Measurements from ENCODE around the gene STAG1. TPM values are rescaled to one million over a fixed set of nuclear protein-coding genes. Genes with fewer than 3 reads are reported as not detected.
A peak's percentile ranks its signal among the peaks of the same experiment; 100 is the strongest.
"Not testable (repeated sequence)": the region's sequence is repeated elsewhere in the genome, so short reads cannot be mapped to it uniquely, and the experiment has no call there.

STAG1 gene
- total RNA-seq, 1 experiment from 2014 or later = 50.6 TPM

DNA sequence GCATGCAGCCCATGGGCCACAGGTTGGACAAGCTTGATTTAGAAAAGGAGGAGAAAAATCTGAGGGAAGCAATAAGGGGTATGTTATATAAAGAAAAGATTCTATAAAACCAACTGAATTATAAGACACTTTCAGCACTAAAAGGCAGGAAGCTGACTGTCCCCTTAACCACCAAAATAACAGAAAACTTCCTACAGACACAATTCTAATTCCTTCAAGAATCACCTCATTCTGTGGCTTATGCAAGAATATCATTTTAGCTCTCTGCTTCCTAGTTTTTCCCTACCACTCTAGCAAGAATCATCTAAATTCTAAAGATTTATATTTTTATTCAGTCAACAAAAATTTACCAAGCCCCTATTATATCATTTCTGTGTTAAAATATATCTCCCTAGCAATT, 6.3 kb downstream of the STAG1 start:
- no peak for DNase-seq (ENCODE audit: low spot score)

DNA sequence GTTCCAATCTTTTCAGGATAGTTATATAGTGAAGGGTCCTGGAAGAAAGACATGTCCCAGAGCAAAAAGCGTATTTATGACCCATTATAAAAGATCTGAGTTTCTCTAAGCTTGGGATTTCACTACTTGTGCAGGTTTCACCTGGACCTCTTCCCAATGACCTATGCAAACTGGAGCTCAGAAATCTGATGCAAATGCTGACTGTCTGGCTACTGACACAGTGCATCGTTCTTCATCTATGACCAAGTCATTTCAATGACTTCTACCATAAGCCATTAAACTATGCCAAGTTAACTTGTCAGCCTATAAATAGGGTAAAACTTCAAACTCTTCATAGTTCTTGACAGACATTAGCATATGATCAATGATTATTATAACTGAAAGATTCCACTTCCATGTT, 11.1 kb downstream of the STAG1 start:
- DNase-seq (ENCODE audit: low spot score) = no peak

DNA sequence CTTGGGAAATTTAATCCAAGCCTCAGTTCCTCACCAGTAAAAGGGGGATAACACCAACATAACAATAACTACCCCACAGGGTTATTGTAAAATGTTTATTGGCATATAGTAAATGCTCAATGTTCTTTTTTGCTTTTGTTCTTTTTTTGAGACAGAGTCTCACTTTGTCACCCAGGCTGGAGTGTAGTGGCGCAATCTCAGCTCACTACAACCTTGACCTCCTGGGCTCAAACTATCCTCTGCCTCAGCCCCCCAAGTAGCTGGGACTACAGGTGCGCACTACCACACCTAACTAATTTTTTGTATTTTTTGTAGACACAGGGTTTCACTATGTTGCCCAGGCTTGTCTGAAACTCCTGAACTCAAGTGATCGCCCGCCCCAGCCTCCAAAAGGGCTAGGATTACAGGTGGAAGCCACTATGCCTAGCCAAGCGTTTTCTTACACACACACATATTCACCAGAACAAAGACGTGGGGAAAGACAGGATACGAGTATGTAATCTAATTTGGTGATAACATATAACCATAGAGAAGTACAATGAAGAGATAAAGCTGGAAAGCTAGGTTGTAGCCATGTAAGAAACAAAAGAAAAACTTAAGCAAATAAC, 11.7 kb downstream of the STAG1 start:
- DNase-seq (ENCODE audit: low spot score) = no peak

DNA sequence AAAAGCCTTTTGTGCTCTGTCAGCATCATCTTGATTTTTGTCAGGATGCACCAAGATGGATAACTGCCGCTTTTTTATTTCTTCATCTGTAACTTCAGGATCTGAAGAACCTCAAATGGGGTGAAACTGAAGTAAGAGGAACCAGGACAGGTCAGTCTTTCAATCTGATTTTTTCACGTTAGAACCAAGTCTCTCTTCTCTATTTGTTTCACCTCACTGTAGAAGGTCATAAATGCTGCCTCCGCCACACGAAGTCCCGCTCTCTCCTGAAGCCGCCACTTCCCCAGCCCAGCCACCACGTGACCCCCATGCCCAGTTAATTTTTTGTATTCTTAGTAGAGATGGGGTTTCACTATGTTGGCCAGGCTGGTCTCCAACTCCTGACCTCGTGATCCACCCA, 15.2 kb downstream of the STAG1 start:
- DNase-seq (ENCODE audit: low spot score) = not testable (repeated sequence)

DNA sequence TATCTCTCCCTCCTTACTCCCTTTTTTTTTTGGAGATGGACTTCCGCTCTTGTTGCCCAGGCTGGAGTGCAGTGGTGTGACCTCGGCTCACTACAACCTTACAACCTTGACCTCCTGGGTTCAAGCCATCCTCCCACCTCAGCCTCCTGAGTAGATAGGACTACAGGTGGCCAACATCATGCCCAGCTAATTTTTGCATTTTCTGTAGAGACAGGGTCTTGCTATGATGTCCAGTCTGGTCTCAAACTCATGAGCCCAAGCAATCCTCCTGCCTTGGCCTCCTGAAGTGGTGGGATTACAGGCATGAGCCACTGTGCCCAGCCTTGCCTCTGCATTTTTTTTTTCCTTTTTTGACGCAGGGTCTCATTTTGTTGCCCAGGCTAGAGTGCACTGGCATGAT, 17.1 kb downstream of the STAG1 start:
- no peak for DNase-seq (ENCODE audit: low spot score)

DNA sequence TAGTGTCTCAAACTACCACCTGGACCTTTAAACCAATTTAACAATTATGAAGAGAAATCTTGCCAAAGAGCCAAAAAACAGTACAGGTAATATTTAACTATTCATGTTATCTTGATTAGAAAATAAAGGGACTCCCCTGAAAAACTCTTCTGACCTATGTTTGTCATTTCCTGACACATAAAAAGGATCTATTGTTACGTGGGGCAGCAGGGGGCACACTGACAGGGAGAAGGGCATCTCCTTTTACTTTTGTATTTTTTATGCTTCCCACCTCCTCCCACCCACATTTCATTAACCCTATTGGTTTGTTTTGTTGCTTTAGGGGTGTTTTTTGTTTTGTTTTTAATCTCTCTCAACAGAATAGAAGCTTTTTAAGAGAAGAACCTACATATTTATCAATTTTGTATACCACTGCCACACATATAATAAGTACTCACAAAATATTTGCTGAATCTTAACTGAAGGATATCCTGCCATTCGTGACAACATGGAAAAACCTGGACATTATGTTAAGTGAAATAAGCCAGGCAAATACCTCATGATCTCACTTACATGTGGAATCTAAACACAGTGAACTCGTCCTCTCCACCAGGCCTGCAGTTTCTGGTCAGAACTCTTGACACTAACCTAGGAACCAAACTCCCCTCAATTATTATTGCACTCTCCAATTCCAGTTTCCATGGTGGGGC, 17.7 kb downstream of the STAG1 start:
- no peak for DNase-seq (ENCODE audit: low spot score)

DNA sequence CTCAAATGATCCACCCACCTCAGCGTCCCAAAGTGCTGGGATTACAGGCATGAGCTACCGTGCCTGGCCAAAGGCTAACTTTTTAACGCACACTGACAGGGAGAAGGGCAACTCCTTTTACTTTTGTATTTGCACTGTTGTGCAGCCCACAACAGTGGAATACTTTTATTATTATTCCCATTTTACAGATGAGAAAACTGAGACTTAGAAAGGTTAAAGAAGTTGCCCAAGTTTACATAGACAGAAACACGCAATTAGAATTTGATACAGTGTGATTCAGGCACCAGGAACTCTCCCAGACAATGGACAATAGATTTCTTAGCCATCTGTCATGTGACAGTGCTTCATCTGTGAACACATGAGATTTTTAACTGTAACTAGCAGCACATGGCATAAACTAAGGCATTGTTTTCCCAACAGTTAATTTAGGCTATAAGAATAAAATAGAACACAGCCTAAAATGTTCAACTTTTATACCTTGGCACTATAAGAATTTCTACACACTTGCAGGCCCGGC, 18.8 kb downstream of the STAG1 start:
- DNase-seq (ENCODE audit: low spot score) = no peak

DNA sequence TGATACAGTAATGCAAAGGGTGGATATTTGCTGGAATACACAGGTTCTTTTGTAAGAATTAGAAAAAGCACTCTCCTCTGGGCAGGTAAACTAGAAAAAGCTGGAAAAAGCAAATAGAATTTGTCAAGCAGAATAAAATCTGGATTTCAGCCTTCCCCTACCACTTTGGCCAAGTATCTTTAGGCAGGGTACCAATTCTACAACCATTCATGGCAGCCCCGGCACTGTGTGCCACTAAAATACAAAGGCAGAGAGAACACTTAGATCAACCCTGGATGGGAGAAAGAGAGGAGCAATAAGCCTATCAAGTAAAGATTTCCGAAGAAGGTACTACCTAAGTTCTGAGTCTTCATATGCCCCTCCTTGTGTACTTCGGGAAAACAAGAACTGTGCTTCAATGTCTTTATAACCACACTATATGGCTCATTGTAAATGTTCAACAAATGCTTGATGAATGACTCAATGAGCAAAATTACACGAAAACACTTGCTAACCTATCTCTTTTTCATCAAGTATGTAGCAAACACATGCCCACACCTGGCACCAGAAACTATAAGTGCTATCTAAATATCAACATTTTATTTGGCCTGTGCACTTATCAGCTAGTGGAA, 20.8 kb downstream of the STAG1 start:
- DNase-seq (ENCODE audit: low spot score) = no peak

DNA sequence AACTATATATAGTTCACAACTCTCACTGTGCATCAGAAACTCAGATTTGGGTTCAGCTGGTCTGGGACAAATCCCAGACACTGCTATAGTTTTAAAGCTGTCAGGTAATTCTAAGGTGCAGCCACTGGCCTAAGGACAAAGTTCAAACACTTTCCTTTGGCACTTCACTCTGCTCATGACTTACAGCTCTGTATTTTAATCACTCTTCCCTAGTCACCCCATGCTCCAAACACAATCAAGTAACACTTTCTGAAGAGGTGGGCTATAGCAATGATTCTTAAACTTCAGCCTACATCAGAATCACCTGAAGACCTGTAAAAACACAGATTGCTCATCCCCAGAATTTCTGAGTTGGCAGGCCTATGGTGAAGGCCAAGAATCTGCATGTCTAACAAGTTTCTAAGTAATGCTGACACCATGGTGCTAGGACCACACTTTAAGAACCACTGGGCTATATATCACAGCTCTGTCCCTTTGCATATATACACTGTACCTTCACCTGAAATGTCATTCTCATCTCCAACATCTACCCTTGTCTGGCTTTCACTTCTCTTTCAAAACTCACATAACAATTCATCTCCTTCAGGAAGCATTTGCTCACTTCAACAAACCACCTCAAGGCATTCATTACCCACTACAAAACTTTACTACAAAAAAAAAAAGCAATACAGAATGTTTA, 21.4 kb downstream of the STAG1 start:
- DNase-seq (ENCODE audit: low spot score) = no peak

DNA sequence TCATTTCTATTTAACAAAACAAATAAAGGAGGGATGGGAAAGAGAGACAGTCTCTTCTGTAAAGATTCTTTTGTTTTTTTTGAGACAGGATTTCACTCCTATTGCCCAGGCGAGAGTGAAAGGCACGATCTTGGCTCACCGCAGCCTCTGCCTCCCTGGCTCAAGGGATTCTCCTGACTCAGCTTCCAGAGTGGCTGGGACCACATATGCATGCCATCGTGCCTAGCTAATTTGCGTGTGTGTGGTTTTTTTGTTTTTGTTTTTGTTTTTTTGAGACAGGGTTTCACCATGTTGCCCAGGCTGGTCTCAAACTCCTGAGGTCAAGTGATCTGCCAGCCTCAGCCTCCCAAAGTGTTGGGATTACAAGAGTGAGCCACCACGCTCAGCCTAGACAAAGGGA, 23.3 kb downstream of the STAG1 start:
- DNase-seq (ENCODE audit: low spot score) = peak; percentile 14

DNA sequence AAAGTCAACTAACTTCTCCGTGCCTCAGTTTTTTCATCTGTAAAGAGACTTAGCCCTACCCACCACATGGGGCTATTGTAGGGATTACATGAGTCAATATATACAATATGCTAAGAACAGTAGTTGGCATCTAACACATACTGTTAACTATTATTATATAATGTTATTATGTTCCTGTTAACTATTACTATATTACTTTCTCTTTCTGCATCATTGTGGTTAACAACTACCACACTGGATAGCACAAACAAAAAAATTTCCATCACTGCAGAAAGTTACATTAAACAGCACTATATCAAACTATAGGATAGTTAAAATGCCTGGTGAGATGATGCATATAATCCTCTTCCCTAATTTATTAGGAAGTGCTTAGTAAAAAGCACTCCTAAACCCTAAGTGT, 23.7 kb downstream of the STAG1 start:
- no peak for DNase-seq (ENCODE audit: low spot score)

DNA sequence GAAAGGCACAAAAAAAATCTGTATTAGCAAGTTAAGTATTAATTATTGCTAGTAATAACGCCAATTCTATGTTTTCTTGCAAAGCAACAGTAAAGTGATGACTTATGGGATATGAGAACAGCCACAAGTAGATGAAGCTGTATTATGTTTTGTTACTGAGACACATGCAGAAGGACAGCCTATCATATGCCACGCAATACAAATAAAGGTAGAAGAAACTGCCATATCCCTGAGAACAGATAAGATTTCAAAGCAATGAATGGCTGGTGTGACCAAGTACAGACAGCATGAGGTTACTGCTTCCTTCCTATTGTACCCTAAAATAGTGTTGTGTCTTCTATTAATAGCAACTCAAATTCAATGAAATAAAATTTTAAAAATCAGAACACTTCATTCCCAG, 26.7 kb downstream of the STAG1 start:
- no peak for DNase-seq (ENCODE audit: low spot score)

DNA sequence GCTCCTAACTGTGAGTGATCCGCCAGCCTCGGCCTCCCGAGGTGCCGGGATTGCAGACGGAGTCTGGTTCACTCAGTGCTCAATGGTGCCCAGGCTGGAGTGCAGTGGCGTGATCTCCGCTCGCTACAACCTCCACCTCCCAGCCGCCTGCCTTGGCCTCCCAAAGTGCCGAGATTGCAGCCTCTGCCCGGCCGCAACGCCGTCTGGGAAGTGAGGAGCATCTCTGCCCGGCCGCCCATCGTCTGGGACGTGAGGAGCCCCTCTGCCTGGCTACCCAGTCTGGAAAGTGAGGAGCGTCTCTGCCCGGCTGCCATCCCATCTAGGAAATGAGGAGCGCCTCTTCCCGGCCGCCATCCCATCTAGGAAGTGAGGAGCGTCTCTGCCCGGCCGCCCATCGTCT, 29.3 kb downstream of the STAG1 start:
- not testable (repeated sequence) for DNase-seq (ENCODE audit: low spot score)

DNA sequence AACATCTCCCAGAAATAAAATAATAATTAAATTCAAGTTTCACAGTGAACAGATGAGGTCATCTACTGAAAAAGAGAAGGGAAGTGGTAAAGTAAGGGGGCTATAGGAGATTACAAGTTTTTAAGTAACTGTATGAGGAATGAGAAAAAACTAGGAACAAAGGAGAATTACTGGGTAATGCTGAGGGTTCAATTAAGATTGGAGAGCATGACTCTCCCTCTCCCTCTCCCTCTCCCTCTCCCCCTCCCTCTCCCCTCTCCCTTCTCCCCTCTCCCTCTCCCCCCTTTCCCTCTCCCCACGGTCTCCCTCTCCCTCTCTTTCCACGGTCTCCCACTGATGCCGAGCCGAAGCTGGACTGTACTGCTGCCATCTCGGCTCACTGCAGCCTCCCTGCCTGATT, 29.8 kb downstream of the STAG1 start:
- DNase-seq (ENCODE audit: low spot score) = not testable (repeated sequence)

DNA sequence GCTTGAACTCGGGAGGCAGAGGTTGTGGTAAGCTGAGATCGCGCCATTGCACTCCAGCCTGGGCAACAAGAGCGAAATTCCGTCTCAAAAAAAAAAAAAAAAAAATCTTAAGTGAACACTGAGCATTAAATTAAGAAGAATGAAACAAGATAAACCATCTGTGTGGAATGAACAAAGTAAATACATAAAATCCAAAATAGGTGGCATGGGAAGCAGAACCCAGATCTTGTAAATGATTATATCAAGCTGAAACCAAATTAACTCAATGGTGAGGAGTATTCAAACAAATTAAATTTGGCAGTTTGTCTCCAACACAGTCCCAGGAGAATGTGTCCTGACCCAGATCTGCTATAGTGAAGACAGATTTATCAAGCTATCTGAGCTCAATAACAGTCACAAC, 32.1 kb downstream of the STAG1 start:
- DNase-seq (ENCODE audit: low spot score) = no peak

DNA sequence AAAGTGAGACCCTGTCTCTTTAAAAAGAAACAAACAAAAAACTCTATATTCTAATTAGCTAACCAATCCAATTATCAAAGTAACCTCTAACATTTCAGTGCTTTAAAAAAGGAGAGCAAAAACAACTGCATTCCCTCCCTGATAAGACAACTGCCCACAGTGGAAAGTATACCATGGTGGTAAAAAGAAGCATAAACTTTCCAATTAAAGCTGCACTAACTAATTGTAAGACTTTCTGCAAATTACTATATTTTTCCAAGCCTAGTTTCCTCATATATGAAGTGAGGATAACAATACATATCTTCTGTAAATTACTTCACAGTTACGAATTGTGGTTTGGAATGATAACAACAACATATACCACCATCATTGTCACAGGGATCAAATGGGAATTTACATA, 35.5 kb downstream of the STAG1 start:
- no peak for DNase-seq (ENCODE audit: low spot score)

DNA sequence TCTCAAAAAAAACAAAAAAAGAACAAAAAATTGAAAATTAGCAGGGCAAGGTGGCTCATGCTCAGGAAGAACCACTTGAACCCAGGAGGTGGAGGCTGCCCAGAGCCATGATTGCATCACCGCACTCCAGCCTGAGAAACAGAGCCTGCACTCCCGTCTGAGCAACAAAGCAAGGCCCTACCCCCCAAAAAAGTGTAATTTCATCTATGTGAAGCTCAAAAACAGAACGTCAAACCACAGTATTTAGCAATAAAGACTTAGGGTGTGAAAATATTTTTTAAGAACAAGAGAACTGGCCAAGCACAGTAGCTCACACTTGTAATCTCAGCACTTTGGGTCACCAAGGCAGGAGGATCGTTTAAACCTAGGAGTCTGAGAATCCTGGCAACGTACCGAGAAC, 38.2 kb downstream of the STAG1 start:
- DNase-seq (ENCODE audit: low spot score) = no peak

DNA sequence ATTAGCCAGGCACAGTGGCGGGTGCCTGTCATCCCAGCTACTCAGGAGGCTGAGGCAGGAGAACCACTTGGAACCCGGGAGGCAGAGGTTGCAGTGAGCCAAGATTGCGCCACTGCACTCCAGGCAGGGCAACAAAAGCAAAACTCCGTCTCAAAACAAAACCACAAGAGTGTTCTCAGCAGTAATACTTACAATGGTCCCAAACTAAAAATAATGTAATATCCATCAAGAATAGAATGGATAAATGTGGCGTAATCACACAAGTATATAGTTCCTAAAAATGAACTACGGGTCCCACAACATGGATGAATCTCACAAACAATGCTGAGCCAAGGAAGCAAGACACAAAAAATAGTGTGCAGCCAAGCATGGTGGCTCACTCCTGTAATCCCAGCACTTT, 39.2 kb downstream of the STAG1 start:
- no peak for DNase-seq (ENCODE audit: low spot score)

DNA sequence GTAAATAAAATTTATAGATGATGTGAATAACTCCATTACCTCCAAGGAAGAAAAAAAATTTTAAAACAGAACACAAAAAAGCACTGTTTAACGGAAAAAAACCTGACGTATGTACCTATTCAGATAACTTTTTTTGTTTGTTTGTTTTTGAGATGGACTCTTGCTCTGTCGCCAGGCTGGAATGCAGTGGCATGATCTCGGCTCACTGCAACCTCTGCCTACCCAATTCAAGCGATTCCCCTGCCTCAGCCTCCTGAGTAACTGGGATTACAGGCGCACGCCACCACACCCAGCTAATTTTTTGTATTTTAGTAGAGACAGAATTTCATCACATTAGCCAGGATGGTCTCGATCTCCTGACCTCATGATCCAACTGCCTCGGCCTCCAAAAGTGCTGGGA, 40.3 kb downstream of the STAG1 start:
- not testable (repeated sequence) for DNase-seq (ENCODE audit: low spot score)

DNA sequence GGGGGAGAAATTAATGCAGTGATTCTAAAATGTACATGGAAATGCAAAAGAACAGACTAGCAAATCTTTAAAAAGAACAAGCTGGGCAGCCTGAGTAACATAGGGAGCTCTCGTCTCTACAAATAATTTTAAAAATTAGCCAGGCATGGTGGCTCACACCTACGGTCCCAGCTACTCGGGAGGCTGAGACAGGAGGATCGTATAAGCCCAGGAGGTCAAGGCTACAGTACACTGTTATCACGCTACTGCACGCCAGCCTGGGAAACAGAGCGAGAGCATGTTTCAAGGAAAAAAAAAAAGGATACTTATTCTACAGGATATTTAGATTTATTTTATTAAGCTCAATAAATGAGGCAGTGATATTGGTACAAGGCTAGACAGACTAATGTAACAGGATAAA, 40.9 kb downstream of the STAG1 start:
- DNase-seq (ENCODE audit: low spot score) = no peak

DNA sequence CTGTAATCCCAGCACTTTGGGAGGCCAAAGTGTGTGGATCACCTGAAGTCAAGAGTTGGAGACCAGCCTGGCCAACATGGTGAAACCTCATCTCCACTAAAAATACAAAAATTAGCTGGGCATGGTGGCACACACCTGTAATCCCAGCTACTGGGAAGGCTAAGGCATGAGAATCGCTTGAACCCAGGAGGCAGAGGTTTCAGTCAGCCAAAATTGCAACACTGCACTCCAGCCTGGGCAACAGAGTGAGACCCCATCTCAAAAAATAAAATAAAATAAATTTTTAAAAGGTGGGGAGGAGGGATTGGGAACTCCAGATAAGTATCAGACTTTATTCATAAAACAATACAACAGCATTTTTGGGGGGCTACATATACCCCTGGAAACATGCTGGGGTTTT, 42.4 kb downstream of the STAG1 start:
- not testable (repeated sequence) for DNase-seq (ENCODE audit: low spot score)

DNA sequence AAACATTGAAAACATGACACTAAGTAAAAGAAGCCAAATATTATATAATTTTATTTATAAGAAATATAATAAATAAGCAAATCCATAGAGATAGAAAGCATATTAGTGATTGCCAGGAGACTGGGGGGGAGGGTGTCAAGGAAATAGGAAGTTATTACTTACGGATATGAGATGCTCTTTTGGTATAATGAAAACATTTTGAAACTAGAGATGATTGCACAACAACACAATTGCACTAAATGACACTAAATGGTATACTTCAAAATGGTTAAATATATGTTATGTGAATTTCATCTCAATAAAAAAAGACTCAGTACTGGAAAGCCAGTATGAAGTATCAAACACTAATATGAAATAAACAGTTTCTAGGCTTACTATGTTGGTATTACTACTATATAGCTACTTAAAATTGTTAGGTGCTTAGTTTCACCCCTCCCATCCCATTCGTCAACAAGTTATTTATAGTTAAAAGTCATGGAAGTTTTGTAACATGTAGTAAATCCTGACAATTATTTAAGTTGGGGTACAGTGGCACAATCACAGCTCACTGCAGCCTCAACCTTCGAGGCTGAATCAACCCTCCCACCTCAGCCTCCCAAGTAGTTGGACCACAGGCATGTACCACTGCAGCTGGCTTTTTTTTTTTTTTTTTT, 43.7 kb downstream of the STAG1 start:
- no peak for DNase-seq (ENCODE audit: low spot score)

All from A172 (cell line).